HG03469 (cell line): ENCODE data around the gene B4GALT5.

Source experiments
- ATAC-seq: cut with Tn5 transposase; IDR thresholded peaks from one replicate; pipeline ENCODE4 v1.9.1; 2021; ENCODE audit warnings: mild to moderate bottlenecking, moderate library complexity, moderate number of reproducible peaks; ENCODE audit not compliant: unreplicated experiment

The B4GALT5 gene

DNA sequence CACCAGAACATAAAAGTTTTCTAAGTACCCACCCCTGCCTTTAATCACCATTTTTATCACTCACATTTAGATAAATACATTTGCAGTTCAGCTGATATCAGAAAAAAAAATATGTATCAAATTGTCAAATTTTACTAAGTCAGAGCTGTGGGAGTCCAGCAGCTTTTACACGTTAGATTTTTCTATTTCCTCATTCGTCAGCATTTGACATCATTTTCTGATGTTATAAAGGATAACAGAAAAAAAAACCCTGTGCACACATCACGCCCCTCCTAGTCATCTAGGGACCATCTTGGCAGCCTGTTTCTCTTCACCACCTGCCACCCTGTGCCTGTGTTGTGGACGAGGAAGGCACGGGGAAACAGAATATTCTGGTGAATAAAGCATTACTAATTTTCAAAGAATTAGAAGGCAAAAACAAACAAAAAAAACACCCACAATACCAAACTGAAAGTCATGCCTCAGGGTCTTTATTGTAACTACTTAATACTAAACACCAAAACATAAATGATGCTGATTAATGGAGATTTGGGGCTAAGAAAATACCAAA is 12.4 kb downstream of the B4GALT5 start:
- ATAC-seq, result no peak

DNA sequence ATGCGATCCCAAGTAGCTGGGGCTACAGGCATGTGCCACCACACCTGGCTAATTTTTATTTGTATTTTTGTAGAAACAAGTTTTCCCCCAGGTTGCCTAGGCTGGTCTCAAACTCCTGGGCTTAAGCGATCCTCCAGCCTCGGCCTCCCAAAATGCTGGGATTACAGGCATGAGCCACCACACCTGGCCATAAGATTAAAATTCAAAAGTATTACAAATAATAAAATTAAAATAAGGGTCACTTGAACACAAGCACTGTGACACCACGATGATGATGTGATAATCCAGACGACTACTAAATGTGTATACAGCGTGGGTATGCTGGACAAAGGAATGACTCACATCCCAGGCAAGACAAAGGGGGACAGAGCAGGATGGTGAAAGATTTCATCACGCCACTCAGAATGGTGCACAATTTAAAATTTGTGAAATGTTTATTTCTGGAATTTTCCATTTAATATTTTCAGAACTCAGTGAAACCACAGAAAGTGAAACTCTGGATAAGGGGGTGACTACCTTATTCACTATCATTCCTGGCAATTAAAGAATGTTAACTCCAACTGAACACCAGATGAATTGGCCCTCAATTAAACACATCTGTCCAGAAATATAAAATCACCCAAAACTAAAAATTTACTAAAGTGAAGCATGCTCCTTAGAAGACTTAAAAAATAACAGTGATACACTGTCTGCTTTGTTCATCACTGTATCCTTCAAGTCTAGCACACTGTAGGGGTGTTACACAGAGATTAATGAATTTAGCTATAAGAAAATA is 13.1 kb downstream of the B4GALT5 start:
- ATAC-seq, result no peak

DNA sequence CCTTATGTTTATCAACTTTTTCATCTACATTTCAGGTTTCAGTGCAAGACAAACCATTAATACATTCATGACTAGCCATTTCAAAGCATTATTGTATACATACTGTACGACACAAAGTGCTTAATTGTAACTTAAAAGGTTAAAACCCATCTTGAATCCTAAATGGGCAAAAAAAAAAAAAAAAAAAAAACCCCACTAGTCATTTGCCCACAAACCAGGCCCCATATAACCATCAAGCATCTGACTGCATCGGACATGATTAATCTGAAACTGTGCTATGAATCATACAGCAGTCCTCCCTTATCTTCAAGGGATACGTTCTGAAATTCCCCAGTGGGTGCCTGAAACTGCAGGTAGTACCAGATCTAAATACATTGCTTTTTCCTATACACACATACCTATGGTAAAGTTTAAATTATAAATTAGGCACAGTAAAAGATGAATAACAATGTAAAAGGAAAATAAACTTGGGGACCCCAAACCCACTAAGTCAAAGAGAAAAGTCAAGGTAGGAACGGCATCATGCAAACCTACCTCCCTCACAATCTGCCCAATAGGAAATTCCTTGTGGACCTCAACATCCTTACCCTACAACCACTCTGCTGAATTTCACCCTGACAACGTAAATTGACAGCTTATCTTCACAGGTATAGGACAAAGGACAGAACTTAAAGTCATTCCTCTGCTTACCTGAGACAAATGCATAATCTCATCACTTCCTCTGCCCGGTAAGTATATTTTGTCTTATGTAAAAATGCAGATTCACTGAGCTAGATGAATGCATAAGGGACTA is 14.3 kb downstream of the B4GALT5 start:
- ATAC-seq, result peak; percentile 47

DNA sequence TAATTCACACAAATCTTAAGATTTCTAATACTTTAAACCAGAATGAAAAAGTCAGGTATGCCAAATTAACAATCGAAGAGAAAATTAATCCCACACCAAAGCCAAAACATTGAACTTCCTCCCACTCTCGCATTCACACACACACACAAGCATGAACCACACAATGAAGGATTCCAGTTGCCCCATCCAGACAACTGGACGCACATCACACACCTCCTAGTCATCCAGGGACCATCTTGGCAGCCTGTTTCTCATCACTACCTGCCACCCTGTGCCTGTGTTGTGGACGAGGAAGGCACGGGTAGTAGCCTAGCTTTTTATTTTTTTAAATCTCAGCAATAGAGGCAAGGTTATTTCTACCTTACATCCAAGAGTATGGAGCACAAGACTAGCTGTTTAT is 15.2 kb downstream of the B4GALT5 start:
- no peak for ATAC-seq

DNA sequence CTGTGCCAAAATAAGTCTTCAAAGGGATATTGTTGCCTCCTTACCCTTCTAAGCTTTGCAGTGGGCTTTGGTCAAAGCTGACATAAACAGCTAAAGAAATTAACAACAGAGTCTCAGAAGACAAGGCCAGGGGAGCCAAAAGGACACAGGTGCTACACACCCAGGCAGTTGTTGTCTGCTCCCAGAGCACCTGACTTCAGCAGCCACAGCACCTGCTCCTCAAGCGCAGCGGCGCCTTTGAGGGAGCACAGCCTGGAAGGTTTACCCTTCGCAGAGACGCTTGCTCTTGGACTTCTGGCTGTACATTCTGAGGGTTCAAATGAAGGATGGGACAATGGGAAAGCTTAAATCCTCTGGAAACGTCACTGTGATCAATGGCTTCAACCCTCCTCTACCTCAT is 16.6 kb downstream of the B4GALT5 start:
- no peak for ATAC-seq

DNA sequence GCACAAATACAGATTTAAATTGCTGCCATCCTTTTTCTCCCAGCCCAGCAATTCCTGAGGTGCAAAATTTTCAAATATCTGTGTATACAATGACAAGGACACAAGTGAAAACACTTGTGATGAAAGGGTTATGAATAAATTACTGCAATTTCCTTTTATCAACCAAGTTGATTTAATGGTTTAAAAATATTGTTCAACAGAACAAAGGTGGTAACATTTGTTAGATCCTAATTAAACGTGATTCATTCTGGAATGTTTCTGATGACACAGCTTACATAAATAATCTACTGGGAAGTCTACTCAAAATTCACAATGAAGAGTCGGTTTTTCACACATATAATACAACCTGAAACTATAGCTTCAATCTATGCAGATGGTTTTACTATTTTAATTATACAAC is 17.1 kb downstream of the B4GALT5 start:
- ATAC-seq, result no peak

DNA sequence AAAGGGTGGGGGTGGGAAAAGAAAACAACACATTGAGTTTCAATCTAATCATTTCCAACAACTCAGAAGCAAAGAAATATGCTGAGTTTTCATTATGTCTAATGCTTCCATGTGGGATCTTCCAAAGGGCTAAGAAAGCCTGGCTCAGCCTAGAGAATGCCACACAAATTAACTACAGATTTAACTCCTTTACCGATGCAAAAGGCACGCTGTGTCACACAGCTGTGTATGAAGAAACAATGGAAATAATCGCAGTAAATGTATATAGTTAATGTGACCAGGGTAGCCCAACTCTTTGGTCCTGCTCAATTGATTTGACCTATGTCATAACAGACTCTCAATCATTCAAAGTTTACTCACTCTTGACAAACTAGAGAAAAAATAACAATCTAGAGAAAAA is 17.8 kb downstream of the B4GALT5 start:
- ATAC-seq, result no peak

DNA sequence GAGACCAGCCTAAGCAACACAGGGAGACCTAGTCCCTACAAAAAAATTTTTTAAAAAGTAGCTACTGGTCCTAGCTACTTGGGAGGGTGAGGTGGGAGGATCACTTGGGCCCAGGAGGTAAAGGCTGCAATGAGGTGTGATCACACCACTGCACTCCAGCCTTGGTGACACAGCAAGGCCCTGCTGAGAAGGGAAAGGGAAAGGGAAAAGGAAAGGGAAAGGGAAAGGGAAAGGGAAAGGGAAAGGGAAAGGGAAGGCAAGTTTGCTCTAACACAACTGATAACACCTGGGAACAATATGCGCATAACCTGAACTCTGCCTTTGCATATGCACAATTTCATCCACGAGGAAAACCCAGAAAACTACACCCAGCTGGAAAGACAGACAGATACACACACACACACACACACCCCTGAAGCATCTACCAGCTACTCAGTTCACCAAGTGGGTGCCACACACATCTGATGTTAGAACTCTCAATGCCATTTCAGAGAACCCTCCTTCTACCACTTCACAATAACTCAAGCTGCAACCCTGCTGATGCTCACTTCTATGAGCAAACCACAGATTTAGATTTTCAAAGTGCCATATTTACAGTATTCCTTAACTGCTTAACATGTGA is 19.1 kb downstream of the B4GALT5 start:
- no peak for ATAC-seq

DNA sequence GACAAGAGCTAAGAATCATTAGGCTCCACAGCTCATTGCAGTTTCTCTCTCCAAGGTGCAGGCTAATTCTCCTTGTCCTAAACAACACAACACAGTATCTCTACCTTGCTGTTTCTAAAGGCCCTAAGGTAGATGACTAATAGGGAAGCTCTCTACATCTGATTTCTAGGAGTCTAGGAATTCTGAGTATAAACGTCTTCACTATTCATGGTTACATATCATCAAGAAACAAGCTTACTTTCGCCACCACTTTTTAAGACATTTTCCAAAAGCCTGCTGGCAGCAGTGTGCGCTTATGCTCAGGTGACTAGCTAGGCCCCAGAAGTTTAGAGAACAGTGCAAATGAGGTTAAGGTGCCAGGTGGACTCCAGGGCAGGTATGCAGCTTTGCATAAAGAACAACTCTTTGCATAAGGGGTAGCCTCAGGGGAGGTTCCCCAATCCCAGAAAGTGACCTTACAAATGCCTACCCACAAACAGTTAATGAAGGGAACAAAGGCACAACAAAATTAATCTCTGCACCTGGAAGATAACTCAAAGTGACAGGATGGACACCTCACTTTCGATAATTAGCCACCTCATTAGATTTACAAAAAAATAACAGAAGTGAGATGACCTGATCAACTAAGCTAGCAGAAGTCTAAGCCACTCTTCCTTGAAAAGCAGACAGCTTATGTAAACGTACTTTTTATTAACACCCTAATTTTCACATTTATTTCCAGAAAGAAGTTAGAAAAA is 20.1 kb downstream of the B4GALT5 start:
- ATAC-seq, result no peak

DNA sequence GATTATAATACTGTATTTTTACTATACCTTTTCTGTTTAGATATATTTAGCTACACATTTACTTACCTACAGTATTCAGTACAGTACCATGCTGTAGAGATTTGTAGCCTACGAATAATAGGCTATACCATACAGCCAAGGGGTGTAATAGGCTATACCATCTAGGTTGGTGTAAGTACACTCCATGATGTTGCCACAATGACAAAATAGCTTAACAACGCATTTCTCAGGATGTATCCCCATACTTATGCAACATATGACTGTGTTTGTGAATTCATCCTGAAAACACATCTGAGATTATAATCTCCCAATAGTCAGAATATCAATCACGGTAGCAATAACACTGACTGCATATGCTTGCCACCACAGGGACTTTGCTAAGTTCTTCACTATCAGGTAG is 20.7 kb downstream of the B4GALT5 start:
- no peak for ATAC-seq

DNA sequence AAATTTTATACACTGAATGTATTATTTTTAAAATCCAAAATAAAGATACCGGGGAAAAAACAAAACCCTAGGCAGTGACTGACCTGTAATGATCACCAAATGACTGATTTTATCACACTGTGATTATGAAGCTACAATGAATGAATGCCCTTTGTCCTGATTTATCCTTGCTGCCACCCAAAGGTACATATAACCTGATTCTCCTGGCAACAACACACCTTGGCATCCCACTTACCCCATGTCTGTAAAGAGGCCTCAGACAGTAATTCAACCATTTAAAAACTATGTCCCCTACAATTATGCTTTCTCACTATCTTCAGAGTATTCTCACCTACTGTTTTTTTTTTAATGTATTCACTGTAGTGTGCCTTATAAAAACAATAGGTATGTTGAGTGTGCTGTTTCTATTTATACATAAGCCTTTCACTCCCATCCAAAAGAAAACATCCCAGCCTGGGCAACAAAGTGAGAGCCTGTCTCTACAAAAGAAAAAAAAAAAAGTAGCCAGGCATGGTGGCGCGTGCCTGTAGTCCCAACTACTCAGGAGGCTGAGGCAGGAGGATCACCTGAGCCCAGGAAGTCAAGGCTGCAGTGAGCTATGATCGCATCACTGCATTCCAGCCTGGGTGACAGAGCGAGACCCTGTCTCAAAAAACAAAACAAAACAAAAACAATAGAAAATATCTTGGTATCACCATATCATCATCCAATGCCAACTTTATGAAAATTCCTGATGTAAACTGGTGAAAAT is 21.7 kb downstream of the B4GALT5 start:
- ATAC-seq, result no peak

DNA sequence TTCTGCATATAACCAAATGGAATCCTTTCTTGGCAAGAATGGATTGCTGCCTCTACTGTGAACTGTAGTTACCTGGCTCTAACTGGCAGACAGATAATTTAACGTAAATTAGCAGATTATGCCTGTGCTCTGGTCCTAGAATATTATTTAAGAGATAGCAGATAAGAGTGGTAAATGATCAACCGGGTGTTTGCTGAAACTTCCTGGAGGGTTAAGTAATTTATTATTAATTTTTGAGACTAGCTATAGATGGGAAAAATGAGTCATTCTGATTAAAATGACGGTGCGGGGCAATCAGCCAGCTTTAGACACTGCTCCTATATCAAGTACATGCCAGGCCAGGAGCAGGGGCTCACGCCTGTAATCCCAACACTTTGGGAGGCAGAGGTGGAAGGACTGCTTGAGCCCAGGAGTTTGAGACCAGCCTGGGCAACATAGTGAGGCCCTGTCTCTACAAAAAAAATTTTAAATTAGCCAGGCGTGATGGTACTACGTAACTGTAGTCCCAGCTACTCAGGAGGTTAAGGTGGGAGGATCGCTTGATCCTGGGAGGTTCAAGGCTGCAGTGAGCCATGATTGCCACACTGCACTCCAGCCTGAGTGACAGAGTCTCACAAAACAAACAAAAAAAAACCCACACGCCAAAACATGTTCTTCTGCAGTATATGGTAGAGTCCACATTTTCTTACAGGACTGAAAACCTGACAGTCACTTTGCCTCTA is 22.6 kb downstream of the B4GALT5 start:
- no peak for ATAC-seq

DNA sequence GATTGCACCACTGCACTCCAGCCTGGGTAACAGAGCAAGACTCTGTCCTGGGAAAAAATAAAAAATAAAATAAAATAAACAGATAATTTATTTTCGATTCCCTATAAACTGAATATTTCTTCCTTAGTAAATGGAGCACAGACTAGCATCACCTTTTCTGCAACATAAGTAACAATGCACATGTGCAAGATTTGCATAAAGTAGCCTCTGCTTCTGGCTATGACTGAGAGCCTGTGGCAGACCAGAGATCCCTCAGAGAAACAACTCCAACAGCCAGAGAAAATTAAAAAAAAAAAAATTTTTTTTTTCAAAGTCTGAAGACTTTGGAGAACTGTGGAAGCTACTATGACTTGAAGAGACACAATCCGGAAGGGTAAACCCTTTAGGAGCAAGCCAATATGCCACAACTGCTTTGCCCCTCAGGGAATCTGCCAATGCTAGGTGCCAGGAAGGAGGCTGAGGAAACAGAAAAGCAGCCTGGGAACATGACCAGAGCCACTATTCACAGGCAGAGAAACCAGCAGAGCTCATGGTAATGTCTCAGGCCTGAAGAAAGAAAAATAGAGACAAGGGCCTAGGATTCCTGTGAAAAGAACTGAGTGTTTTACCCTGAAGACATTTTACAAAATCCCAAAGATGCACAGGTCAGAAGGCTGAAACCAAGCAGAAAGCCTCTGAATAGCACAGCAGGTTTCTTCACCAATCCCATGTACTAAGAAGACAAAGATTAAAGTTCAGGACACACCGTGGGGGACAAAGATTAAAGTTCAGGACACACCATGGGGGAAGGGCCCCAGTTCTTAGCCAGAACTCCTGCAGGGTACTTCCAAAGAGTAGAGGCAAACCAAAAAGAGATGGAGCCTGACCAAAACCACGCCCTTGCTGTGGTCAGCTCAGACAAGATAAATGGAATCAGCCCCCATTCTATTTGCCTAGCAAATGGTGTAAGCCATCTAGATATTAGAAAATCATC is 25.8 kb downstream of the B4GALT5 start:
- ATAC-seq, result no peak

DNA sequence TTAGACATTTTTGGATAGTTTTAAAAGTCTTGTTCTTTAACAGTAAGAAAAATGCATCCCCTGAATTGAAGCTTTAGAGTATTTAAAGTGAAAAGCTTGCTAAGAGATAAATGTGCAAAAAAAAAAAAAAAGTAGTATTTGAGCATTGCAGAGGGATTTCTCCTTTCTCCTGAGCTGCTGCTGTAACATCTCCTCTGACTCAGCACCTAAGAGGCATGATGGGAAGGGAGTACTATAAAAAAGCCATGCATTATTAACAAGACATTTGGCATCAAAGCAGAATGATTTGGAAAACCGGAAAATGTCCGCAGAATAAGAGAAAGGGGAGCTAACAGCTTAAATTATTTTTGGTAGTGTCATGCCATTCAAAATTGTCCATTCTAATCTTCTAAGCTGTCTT is 27.9 kb downstream of the B4GALT5 start:
- no peak for ATAC-seq

DNA sequence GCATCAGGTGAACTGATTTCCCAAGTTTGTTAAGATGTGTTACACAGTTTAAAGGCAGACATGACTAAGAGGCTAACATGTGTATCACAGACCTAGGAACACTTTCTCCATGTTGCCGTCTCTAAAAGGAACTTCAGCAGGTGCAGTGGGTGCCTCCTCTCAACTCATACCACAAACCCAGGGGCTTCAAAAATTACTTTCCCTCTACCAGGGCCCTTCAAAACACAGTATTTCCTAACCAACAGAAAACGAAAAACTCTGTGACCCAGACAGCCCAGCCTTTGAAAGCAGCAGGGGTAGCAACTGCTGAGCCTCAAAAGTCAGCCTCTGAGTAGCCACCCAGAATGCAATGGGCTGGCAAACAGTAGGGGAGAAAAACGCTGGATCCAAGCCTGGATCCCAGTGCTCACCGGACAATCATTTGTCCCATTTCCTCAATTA is 28.5 kb downstream of the B4GALT5 start:
- ATAC-seq, result no peak

DNA sequence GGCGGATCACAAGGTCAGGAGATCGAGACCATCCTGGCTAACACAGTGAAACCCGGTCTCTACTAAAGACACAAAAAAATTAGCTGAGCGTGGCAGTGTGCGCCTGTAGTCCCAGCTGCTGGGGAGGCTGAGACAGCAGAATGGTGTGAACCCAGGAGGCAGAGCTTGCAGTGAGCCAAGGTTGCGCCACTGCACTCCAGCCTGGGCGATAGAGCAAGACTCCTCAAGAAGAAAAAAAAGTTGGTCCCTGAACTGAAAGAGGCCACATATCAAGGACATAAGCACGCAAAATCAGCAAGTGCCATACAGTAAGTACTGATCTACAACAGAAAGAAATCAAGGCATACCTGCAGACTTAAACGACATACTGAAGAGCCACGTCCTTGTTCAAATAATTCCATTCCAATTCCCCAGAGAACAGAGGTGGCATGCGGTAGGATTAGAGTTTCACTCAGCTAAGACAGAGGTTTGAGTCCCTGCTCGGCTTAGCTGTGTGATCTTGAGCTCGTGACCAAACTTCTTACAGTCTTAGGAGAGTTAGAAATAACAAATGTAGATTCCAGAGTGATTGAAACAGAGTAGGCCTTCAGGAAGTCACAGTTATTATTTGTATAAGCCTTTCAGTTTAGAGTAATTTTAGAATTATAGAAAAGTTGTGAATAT is 29.2 kb downstream of the B4GALT5 start:
- ATAC-seq, result no peak

DNA sequence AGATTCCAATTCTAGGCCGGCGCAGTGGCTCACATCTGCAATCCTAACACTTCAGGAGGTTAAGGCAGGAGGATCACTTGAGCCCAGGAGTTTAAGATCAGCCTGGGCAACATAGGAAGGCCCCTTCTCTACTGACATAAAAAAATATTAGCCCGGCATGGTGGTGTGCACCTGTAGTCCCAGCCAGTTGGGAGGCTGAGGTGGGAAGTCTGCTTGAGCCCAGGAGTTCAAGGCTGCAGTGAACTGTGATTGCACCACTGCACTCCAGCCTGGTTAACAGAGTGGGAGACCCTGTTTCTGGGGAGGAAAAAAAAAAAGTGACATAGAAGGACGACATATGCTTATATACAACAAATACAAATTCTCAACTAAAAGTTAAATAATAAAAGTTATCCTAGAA is 30.9 kb downstream of the B4GALT5 start:
- ATAC-seq, result no peak

DNA sequence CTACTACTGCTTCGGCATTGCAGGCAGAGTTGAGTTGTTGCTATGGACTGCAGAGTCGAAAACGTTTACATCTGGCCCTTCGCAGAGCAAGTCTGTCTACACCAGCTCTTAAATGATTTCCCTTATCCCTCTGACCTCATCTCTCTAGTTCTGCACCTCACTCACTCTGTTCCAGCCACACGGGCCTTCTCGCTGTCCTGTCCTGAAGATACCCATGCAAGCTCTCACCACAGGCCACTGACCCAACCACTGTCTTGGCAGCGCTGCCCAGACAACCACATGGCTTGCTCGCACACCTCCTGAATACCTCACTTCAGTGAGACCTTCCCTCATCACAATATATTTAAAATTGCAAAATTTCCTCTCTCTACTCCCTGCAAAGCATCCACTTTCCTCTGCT is 31.4 kb downstream of the B4GALT5 start:
- no peak for ATAC-seq
